ENCODE data around the gene LTBP1.

- no peak for TF ChIP-seq CTCF (IDR thresholded peaks at IDR 0.05)
- TF ChIP-seq POLR2A (IDR thresholded peaks at IDR 0.05) = no peak
Measured at GRCh38 chr2:33014268-33014667, 67.5 kb downstream of the LTBP1 start.

Measured in lower leg skin (tissue), 3 donors.